Stomach (tissue), 4 donors: ENCODE results near the gene MSH4.

Experiments
- EP300 ChIP-seq: sonication (generic); formaldehyde crosslinking; IDR thresholded peaks from one replicate; pipeline ENCODE4 v1.6.1; 2017; ENCODE audit warnings: antibody characterized with exemption
- POLR2A ChIP-seq, 4 donors: fragments of 450-650 bp; IDR thresholded peaks; one replicate each; pipeline ENCODE4 v1.6.1; 2016; ENCODE audit warnings: antibody characterized with exemption in 4 of 4, control low read depth in 2 of 4, mild to moderate bottlenecking in 1 of 4, moderate library complexity in 1 of 4
- POLR2AphosphoS5 ChIP-seq, 3 donors: sonication (generic); formaldehyde crosslinking; IDR thresholded peaks; one replicate each; pipeline ENCODE4 v1.6.1; 2016; ENCODE audit warnings: antibody characterized with exemption in 3 of 3
- TF ChIP-seq, protein P1 (sequence below), 7 experiments: fragments of 450-650 bp in 4 of 7; fragments of 200-600 bp in 3 of 7; sonication (generic) in 3 of 7; IDR thresholded peaks; one replicate each; pipeline ENCODE4 v1.5.1; 2016 to 2019; ENCODE audit warnings: antibody characterized with exemption in 7 of 7, control low read depth in 2 of 7, mild to moderate bottlenecking in 1 of 7

- TF ChIP-seq, protein P1, sequence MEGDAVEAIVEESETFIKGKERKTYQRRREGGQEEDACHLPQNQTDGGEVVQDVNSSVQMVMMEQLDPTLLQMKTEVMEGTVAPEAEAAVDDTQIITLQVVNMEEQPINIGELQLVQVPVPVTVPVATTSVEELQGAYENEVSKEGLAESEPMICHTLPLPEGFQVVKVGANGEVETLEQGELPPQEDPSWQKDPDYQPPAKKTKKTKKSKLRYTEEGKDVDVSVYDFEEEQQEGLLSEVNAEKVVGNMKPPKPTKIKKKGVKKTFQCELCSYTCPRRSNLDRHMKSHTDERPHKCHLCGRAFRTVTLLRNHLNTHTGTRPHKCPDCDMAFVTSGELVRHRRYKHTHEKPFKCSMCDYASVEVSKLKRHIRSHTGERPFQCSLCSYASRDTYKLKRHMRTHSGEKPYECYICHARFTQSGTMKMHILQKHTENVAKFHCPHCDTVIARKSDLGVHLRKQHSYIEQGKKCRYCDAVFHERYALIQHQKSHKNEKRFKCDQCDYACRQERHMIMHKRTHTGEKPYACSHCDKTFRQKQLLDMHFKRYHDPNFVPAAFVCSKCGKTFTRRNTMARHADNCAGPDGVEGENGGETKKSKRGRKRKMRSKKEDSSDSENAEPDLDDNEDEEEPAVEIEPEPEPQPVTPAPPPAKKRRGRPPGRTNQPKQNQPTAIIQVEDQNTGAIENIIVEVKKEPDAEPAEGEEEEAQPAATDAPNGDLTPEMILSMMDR (IDR thresholded peaks at IDR 0.05), result no peak
- TF ChIP-seq EP300, result no peak
- no peak for TF ChIP-seq POLR2AphosphoS5 (IDR thresholded peaks at IDR 0.05)
- TF ChIP-seq POLR2A (IDR thresholded peaks at IDR 0.05), result no peak
These were observed 135.6 kb downstream of the MSH4 start, which contains the start of gene ASB17 for GRCh38 chr1:75932304-75932703.
